H9 (cell line): ENCODE results near the gene LTA4H. TPM values are rescaled to one million over a fixed set of nuclear protein-coding genes. Genes with fewer than 3 reads are reported as not detected.

Experiments used
- DNase-seq: peaks from one replicate; pipeline ENCODE4 v3.0.0-alpha.2; 2017
- H2AFZ ChIP-seq: one replicate; pipeline ENCODE4 v1.6.1; 2013; ENCODE audit warnings: mild to moderate bottlenecking, low read length, control low read depth, moderate library complexity
- H2AK5ac ChIP-seq: 2 replicates; pipeline ENCODE4 v1.6.1; 2013; ENCODE audit warnings: low read length, control low read depth, mixed read lengths; ENCODE audit not compliant: insufficient read length
- H2BK120ac ChIP-seq: one replicate; pipeline ENCODE4 v1.6.1; 2013; ENCODE audit warnings: low read depth, mild to moderate bottlenecking, low read length, control low read depth, inconsistent platforms; ENCODE audit not compliant: poor library complexity, severe bottlenecking
- H2BK12ac ChIP-seq: 2 replicates; pipeline ENCODE4 v1.6.1; 2013; ENCODE audit warnings: low read length, control low read depth, mixed read lengths, low read depth; ENCODE audit not compliant: insufficient read length
- H2BK15ac ChIP-seq: 2 replicates; pipeline ENCODE4 v1.6.1; 2013; ENCODE audit warnings: low read depth, low read length, control low read depth
- H2BK20ac ChIP-seq: one replicate; pipeline ENCODE4 v1.6.1; 2013; ENCODE audit warnings: low read depth, mild to moderate bottlenecking, low read length, control low read depth, inconsistent platforms; ENCODE audit not compliant: poor library complexity, severe bottlenecking
- H2BK5ac ChIP-seq: 2 replicates; pipeline ENCODE4 v1.6.1; 2013; ENCODE audit warnings: low read length, control low read depth, mixed read lengths; ENCODE audit not compliant: insufficient read length
- H3K14ac ChIP-seq: 2 replicates; pipeline ENCODE4 v1.6.1; 2013; ENCODE audit warnings: low read length, control low read depth; ENCODE audit not compliant: insufficient read depth
- H3K18ac ChIP-seq: 2 replicates; pipeline ENCODE4 v1.6.1; 2013; ENCODE audit warnings: low read depth, mild to moderate bottlenecking, mixed read lengths, low read length, control low read depth; ENCODE audit not compliant: insufficient read length
- H3K23ac ChIP-seq: 2 replicates; pipeline ENCODE4 v1.6.1; 2013; ENCODE audit warnings: low read length, control low read depth, mixed read lengths, low read depth; ENCODE audit not compliant: insufficient read length
- H3K23me2 ChIP-seq: 2 replicates; pipeline ENCODE4 v1.6.1; 2013; ENCODE audit warnings: low read depth, mild to moderate bottlenecking, mixed read lengths, low read length, control low read depth; ENCODE audit not compliant: insufficient read length, poor library complexity, severe bottlenecking
- H3K27ac ChIP-seq: 2 replicates; pipeline ENCODE4 v1.5.1; 2013; ENCODE audit warnings: low read length, control low read depth, mixed read lengths, low read depth; ENCODE audit not compliant: insufficient read length
- H3K27me3 ChIP-seq: 2 replicates; pipeline ENCODE4 v1.6.1; 2013; ENCODE audit warnings: low read length, control low read depth, inconsistent platforms; ENCODE audit not compliant: insufficient read depth
- H3K4ac ChIP-seq: 2 replicates; pipeline ENCODE4 v1.6.1; 2013; ENCODE audit warnings: low read depth, mild to moderate bottlenecking, control low read depth, inconsistent platforms, low read length, moderate library complexity
- H3K4me1 ChIP-seq: 2 replicates; pipeline ENCODE4 v1.6.1; 2013; ENCODE audit warnings: low read length, control low read depth, inconsistent platforms; ENCODE audit not compliant: insufficient read depth
- H3K4me2 ChIP-seq: 2 replicates; pipeline ENCODE4 v1.6.1; 2013; ENCODE audit warnings: low read length, control low read depth, mixed read lengths; ENCODE audit not compliant: insufficient read length, insufficient read depth
- H3K56ac ChIP-seq: 2 replicates; pipeline ENCODE4 v1.6.1; 2013; ENCODE audit warnings: low read depth, mild to moderate bottlenecking, mixed read lengths, low read length, control low read depth; ENCODE audit not compliant: insufficient read length
- H3K79me1 ChIP-seq: 2 replicates; pipeline ENCODE4 v1.6.1; 2013; ENCODE audit warnings: low read depth, mild to moderate bottlenecking, moderate library complexity, low read length, control low read depth, inconsistent platforms; ENCODE audit not compliant: insufficient read depth, poor library complexity, severe bottlenecking
- H3K79me2 ChIP-seq: 2 replicates; pipeline ENCODE4 v1.6.1; 2013; ENCODE audit warnings: low read length, control low read depth, inconsistent platforms; ENCODE audit not compliant: insufficient read depth
- H3K9ac ChIP-seq: 2 replicates; pipeline ENCODE4 v1.6.1; 2013; ENCODE audit warnings: low read length, control low read depth, mixed read lengths; ENCODE audit not compliant: insufficient read length; ENCODE audit errors: extremely low read depth
- H3K9me3 ChIP-seq: one replicate; pipeline ENCODE4 v1.6.1; 2013; ENCODE audit warnings: low read depth, low read length, inconsistent platforms; ENCODE audit not compliant: control insufficient read depth
- H3T11ph ChIP-seq: one replicate; pipeline ENCODE4 v1.6.1; 2013; ENCODE audit warnings: mild to moderate bottlenecking, low read length, control low read depth, inconsistent platforms
- H4K20me1 ChIP-seq: one replicate; pipeline ENCODE4 v1.6.1; 2013; ENCODE audit not compliant: control insufficient read depth, insufficient read length, insufficient read depth
- H4K5ac ChIP-seq: 2 replicates; pipeline ENCODE4 v1.6.1; 2013; ENCODE audit warnings: low read depth, mild to moderate bottlenecking, mixed read lengths, low read length, control low read depth; ENCODE audit not compliant: insufficient read length
- H4K8ac ChIP-seq: replicated peaks from 2 replicates; pipeline ENCODE4 v1.6.1; 2013; ENCODE audit warnings: low read length, control low read depth, mixed read lengths, low read depth; ENCODE audit not compliant: insufficient read length
- H4K91ac ChIP-seq: 2 replicates; pipeline ENCODE4 v1.6.1; 2013; ENCODE audit warnings: low read depth, mild to moderate bottlenecking, moderate library complexity, mixed read lengths, low read length, control low read depth; ENCODE audit not compliant: insufficient read length
- H3K27ac Mint-ChIP-seq, 3 experiments: 2 replicates in 2 of 3; 3 replicates in 1 of 3; pipeline ENCODE4 v1.8.0; 2020 to 2021; ENCODE audit warnings: mixed read lengths in 3 of 3, mild to moderate bottlenecking in 1 of 3, moderate library complexity in 1 of 3
- H3K27me3 Mint-ChIP-seq: 2 replicates; pipeline ENCODE4 v1.8.0; 2021; ENCODE audit warnings: low read depth, mild to moderate bottlenecking, moderate library complexity, mixed read lengths
- H3K36me3 Mint-ChIP-seq, 3 experiments: 2 replicates in 2 of 3; 3 replicates in 1 of 3; pipeline ENCODE4 v1.8.0; 2020 to 2021; ENCODE audit warnings: low read depth in 3 of 3, mixed read lengths in 3 of 3; ENCODE audit not compliant: insufficient read depth in 1 of 3
- H3K4me1 Mint-ChIP-seq, 2 experiments: 2 replicates each; pipeline ENCODE4 v1.8.0; 2020; ENCODE audit warnings: mixed read lengths in 2 of 2
- H3K4me3 Mint-ChIP-seq, 2 experiments: 2 replicates in 1 of 2; 3 replicates in 1 of 2; pipeline ENCODE4 v1.8.0; 2020 to 2021; ENCODE audit warnings: mild to moderate bottlenecking in 2 of 2, mixed read lengths in 2 of 2, moderate library complexity in 1 of 2
- H3K9me3 Mint-ChIP-seq, 2 experiments: 2 replicates in 1 of 2; 3 replicates in 1 of 2; pipeline ENCODE4 v1.8.0; 2020; ENCODE audit warnings: mild to moderate bottlenecking in 2 of 2, mixed read lengths in 2 of 2, moderate library complexity in 1 of 2
- CTCF ChIP-seq: fragments of 200-600 bp; sonication (generic); conservative IDR thresholded peaks from 3 replicates; pipeline ENCODE4 v1.8.0; 2021; ENCODE audit warnings: antibody characterized with exemption, mild to moderate bottlenecking
- WGBS: extraction: QIAGEN DNeasy Blood & Tissue Kit; methylation state at CpG from one replicate; pipeline ENCODE4 v1.1.7; 2013; ENCODE audit warnings: missing lambda C conversion rate, low lambda C conversion rate, mixed read lengths; ENCODE audit not compliant: insufficient read length; ENCODE audit errors: extremely low coverage; 5-methylcytosine and 5-hydroxymethylcytosine counted together
- total RNA-seq: library from RNA; stranded (reverse); gene quantifications from 2 replicates; pipeline ENCODE4 v1.2.1, GENCODE V29; 2021

The LTA4H gene
- total RNA-seq, 1 experiment from 2014 or later: 144 TPM

- H3K9me3 Mint-ChIP-seq: no peaks in the 10 kb centered on the region
- no peak overlapping the region for H3K18ac ChIP-seq
- H3K4me1 ChIP-seq: peaks cover 8% of the 10 kb centered on the region; the same call in 1 of the 2 replicates
- no peaks in the 10 kb centered on the region for H3K79me1 ChIP-seq
- H2AFZ ChIP-seq: no peak overlapping the region
- no peaks in the 10 kb centered on the region for H4K20me1 ChIP-seq
- no peaks in the 10 kb centered on the region for H3K23me2 ChIP-seq
- H4K8ac ChIP-seq: no peak overlapping the region
- H3K9me3 ChIP-seq: no peaks in the 10 kb centered on the region
- H3K27me3 ChIP-seq: no peaks in the 10 kb centered on the region
- no peak overlapping the region for H3K9ac ChIP-seq
- H3K4me3 Mint-ChIP-seq: no peak overlapping the region
- no peak overlapping the region for H2BK15ac ChIP-seq
- no peak overlapping the region for H3K23ac ChIP-seq
- no peak overlapping the region for H3K27ac ChIP-seq
- no peak overlapping the region for H2BK120ac ChIP-seq
- no peak overlapping the region for H2BK5ac ChIP-seq
- H2AK5ac ChIP-seq: no peak overlapping the region
- no CpG with 5 or more reads among the region's 4 CpGs for WGBS
- H2BK20ac ChIP-seq: no peak overlapping the region
- H3K36me3 Mint-ChIP-seq: no peaks in the 10 kb centered on the region
- no peak overlapping the region for H3K14ac ChIP-seq
- H3K4me1 Mint-ChIP-seq: peaks cover 34 to 35% of the 10 kb centered on the region in 2 experiments
- H2BK12ac ChIP-seq: no peak overlapping the region
- no peak overlapping the region for H3K4ac ChIP-seq
- DNase-seq: no peak
- no peak for TF ChIP-seq CTCF
- H3K56ac ChIP-seq: no peak overlapping the region
- no peak overlapping the region for H4K91ac ChIP-seq
- no peaks in the 10 kb centered on the region for H3K79me2 ChIP-seq
- no peak overlapping the region for H4K5ac ChIP-seq
- no peak overlapping the region for H3K4me2 ChIP-seq
- H3K27ac Mint-ChIP-seq: no peak overlapping the region
- peaks cover 6% of the 10 kb centered on the region for H3K27me3 Mint-ChIP-seq
- H3T11ph ChIP-seq: no peak overlapping the region
Observed at GRCh38 chr12:95989504-95990123, 45.8 kb downstream of the LTA4H start.
